ENCODE results near the gene ITGB4.

The ITGB4 gene

GRCh38 chr17:75698659-75699058 lies 22.6 kb upstream of the ITGB4 start:
- DNase-seq: no peak

GRCh38 chr17:75701288-75701687 lies 20.0 kb upstream of the ITGB4 start:
- no peak for DNase-seq

GRCh38 chr17:75703191-75703590 lies 18.1 kb upstream of the ITGB4 start:
- DNase-seq: no peak

- no peak for DNase-seq
These were observed 17.7 kb upstream of the ITGB4 start for GRCh38 chr17:75703591-75703990.

- DNase-seq: no peak
These were observed 16.0 kb upstream of the ITGB4 start for GRCh38 chr17:75704963-75705875.

- no peak for DNase-seq
These were observed 15.1 kb upstream of the ITGB4 start for GRCh38 chr17:75706042-75706728.

- DNase-seq: no peak
These were observed 14.1 kb upstream of the ITGB4 start for GRCh38 chr17:75707079-75707571.

GRCh38 chr17:75712446-75712845 lies 8.8 kb upstream of the ITGB4 start:
- no peak for DNase-seq

GRCh38 chr17:75719732-75720131 lies 1.5 kb upstream of the ITGB4 start:
- no peak for DNase-seq

GRCh38 chr17:75721463-75722011 lies 278 bp downstream of the ITGB4 start:
- DNase-seq: no peak

- DNase-seq: no peak
These were observed 817 bp downstream of the ITGB4 start for GRCh38 chr17:75722076-75722475.

GRCh38 chr17:75722542-75723095 lies 1.4 kb downstream of the ITGB4 start:
- DNase-seq: no peak

- no peak for DNase-seq
These were observed 2.1 kb downstream of the ITGB4 start for GRCh38 chr17:75723171-75723930.

GRCh38 chr17:75724016-75725003 lies 3.1 kb downstream of the ITGB4 start:
- no peak for DNase-seq

- DNase-seq: no peak
These were observed 4.2 kb downstream of the ITGB4 start for GRCh38 chr17:75725504-75725903.

- no peak for DNase-seq
These were observed 6.1 kb downstream of the ITGB4 start for GRCh38 chr17:75727391-75727790.

GRCh38 chr17:75729351-75729750 lies 8.1 kb downstream of the ITGB4 start:
- DNase-seq: no peak

GRCh38 chr17:75730065-75730464 lies 8.8 kb downstream of the ITGB4 start:
- DNase-seq: no peak

- DNase-seq: no peak
These were observed 9.9 kb downstream of the ITGB4 start for GRCh38 chr17:75731086-75731715.

GRCh38 chr17:75731716-75732498 lies 10.6 kb downstream of the ITGB4 start:
- DNase-seq: no peak
